Measurements from ENCODE around the gene CHST3.

The CHST3 gene

GRCh38 chr10:72045586-72045985 lies 81.4 kb downstream of the CHST3 start:
- TF ChIP-seq GATA3 (IDR thresholded peaks at IDR 0.05; ENCODE audit: low read depth, low read length) (no peak), GATA2 (IDR thresholded peaks at IDR 0.05; ENCODE audit: low read depth, low read length) (no peak)

GRCh38 chr10:72048450-72049124 lies 84.4 kb downstream of the CHST3 start:
- no peak for TF ChIP-seq GATA3 (IDR thresholded peaks at IDR 0.05; ENCODE audit: low read depth, low read length)
- peak; percentile 40 for TF ChIP-seq GATA2 (IDR thresholded peaks at IDR 0.05; ENCODE audit: low read depth, low read length)

GRCh38 chr10:72049472-72049871 lies 85.3 kb downstream of the CHST3 start:
- TF ChIP-seq GATA3 (IDR thresholded peaks at IDR 0.05; ENCODE audit: low read depth, low read length), result no peak
- no peak for TF ChIP-seq GATA2 (IDR thresholded peaks at IDR 0.05; ENCODE audit: low read depth, low read length)

- TF ChIP-seq GATA3 (IDR thresholded peaks at IDR 0.05; ENCODE audit: low read depth, low read length) (no peak), GATA2 (IDR thresholded peaks at IDR 0.05; ENCODE audit: low read depth, low read length) (no peak)
Measured at GRCh38 chr10:72049969-72050781, 86.0 kb downstream of the CHST3 start.

GRCh38 chr10:72050873-72051272 lies 86.7 kb downstream of the CHST3 start:
- TF ChIP-seq GATA3 (IDR thresholded peaks at IDR 0.05; ENCODE audit: low read depth, low read length) (no peak), GATA2 (IDR thresholded peaks at IDR 0.05; ENCODE audit: low read depth, low read length) (no peak)

- no peak for TF ChIP-seq GATA3 (IDR thresholded peaks at IDR 0.05; ENCODE audit: low read depth, low read length)
- no peak for TF ChIP-seq GATA2 (IDR thresholded peaks at IDR 0.05; ENCODE audit: low read depth, low read length)
Measured at GRCh38 chr10:72053690-72054089, 89.5 kb downstream of the CHST3 start.

- TF ChIP-seq GATA3 (IDR thresholded peaks at IDR 0.05; ENCODE audit: low read depth, low read length), result no peak
- TF ChIP-seq GATA2 (IDR thresholded peaks at IDR 0.05; ENCODE audit: low read depth, low read length), result no peak
Measured at GRCh38 chr10:72056113-72056512, 91.9 kb downstream of the CHST3 start.

GRCh38 chr10:72056932-72057751 lies 92.9 kb downstream of the CHST3 start:
- TF ChIP-seq GATA2 (IDR thresholded peaks at IDR 0.05; ENCODE audit: low read depth, low read length), result no peak
- TF ChIP-seq GATA3 (IDR thresholded peaks at IDR 0.05; ENCODE audit: low read depth, low read length), result no peak

GRCh38 chr10:72058347-72058898 lies 94.2 kb downstream of the CHST3 start:
- no peak for TF ChIP-seq GATA2 (IDR thresholded peaks at IDR 0.05; ENCODE audit: low read depth, low read length)
- no peak for TF ChIP-seq GATA3 (IDR thresholded peaks at IDR 0.05; ENCODE audit: low read depth, low read length)

GRCh38 chr10:72058989-72059842 lies 95.0 kb downstream of the CHST3 start:
- TF ChIP-seq GATA3 (IDR thresholded peaks at IDR 0.05; ENCODE audit: low read depth, low read length) (no peak), GATA2 (IDR thresholded peaks at IDR 0.05; ENCODE audit: low read depth, low read length) (no peak)

GRCh38 chr10:72059843-72060822 lies 95.9 kb downstream of the CHST3 start:
- TF ChIP-seq GATA2 (IDR thresholded peaks at IDR 0.05; ENCODE audit: low read depth, low read length), result no peak
- no peak for TF ChIP-seq GATA3 (IDR thresholded peaks at IDR 0.05; ENCODE audit: low read depth, low read length)

- no peak for TF ChIP-seq GATA3 (IDR thresholded peaks at IDR 0.05; ENCODE audit: low read depth, low read length)
- TF ChIP-seq GATA2 (IDR thresholded peaks at IDR 0.05; ENCODE audit: low read depth, low read length), result no peak
Measured at GRCh38 chr10:72061491-72061890, 97.3 kb downstream of the CHST3 start.

Data from SH-SY5Y (cell line).